Sciatic nerve (tissue), 2 donors: ENCODE measurements around the gene R3HDM1. TPM values are rescaled to one million over a fixed set of nuclear protein-coding genes. Genes with fewer than 3 reads are reported as not detected.

ENCODE experiments used
- ATAC-seq: fragments of 200-7000 bp; cut with Tn5 transposase; one replicate; pipeline ENCODE4 v1.9.1; 2020; ENCODE audit warnings: mild to moderate bottlenecking, moderate library complexity
- DNase-seq: peaks from one replicate; pipeline ENCODE4 v3.0.0-alpha.2; 2020; ENCODE audit warnings: low spot score
- intact Hi-C: fragments of 100-400 bp; cut with DNase I; formaldehyde crosslinking; loops from one replicate; pipeline ENCODE4 v1.14.2; 2022
- microRNA-seq: library from miRNA; unstranded; fragments of <30 nt; microRNA quantifications from one replicate; pipeline ENCODE4 v1.2.0, GENCODE V29; 2020
- total RNA-seq: library from RNA; stranded (reverse); fragmentation: NEBNext Ultra II Directional; extraction: Animal tissue kit (Norgen Biotek cat#: 25700); gene quantifications from one replicate; pipeline ENCODE4 v1.2.1, GENCODE V29; 2021
- donor health status: DM: no; HTN: no; CAD: no.
- donor health status: DM: no; HTN: no; CAD: no.

The R3HDM1 gene
- total RNA-seq, 1 donor from 2014 or later: 32.5 TPM

GRCh38 chr2:135745545-135745944, 214.3 kb downstream of the R3HDM1 start:
- intact Hi-C loops: no loop called here
- ATAC-seq (no peak), DNase-seq (no peak)

DNA sequence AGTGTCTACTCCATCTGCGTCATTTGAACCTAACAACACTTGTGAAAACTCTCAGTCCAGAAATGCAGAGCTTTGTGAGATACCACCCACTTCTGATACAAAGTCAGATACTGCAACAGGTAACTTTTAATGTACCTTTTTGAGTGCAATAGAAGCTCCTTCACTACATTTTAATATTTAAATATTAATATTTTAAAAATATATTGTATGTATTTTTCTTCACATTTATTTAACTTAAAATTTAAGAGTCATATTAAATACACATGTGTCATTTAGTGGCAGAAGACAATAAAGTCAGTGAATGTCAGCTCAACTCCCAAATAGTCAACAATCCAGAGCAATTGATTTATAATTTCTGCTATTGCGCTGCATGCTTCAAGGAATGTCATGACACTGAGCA, 224.3 kb downstream of the R3HDM1 start:
- ATAC-seq (no peak), DNase-seq (no peak)
- intact Hi-C loops: no loop called here

DNA sequence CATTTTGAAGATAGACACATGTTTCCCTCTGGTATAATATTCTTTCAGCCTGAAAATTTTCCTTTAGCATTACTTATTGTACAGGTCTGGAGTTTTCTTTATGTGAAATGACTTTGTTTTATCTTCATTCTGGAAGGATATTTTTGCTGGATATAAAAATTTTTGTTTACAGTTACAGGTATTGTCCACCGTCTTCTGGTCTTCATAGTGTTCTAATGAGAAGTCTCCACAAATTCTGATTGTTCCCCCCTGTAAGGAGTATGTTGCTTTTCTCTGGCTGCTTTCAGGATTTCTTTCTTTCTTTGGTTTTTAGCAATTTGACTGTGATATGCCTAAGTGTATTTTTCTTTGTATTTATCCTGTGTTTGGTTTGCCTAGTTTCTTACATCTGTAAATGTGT, 225.4 kb downstream of the R3HDM1 start:
- DNase-seq (no peak), ATAC-seq (no peak)
- intact Hi-C loops: no loop called here

- intact Hi-C loops: no loop called here
- DNase-seq (no peak), ATAC-seq (no peak)
These were observed 230.7 kb downstream of the R3HDM1 start for GRCh38 chr2:135762022-135762421.

DNA sequence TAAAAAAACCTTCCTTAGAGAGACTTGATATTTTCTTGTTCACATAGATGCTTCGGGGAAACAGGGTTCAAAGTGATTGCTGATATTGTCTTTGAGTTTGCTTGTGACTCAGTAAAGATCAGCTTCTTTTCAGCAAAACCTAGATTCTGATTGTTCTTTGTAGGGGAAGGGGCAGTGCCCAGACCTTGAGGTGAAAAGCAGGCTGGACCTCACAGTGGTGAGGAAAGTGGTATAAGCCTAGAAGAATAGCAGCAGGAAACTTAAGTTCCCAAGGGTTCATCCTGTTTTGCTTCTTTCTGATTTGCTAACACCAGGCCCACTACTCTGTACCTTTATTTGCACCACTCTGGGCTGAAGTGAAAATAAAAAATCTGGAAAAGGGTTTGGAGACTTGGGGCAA, 231.2 kb downstream of the R3HDM1 start:
- intact Hi-C loops: no loop called here
- ATAC-seq (no peak), DNase-seq (no peak)

DNA sequence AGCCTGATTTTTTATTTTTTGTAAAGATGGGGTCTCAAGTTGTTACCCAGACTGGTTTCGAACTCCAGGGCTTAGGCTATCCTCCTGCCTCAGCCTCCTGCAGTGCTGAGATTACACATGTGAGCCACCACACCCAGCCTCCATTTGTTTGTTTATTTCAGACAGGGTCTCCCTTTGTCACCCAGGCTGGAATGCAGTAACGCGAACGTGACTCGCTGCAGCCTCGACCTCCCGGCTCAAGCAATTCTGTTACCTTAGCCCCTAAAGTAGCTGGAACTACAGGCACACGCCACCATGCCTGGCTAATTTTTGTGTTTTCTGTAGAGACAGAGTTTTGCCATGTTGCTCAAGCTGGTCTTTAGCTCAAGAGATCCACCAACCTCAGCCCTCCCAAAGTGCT, 237.6 kb downstream of the R3HDM1 start:
- DNase-seq (no peak), ATAC-seq (no peak)
- intact Hi-C loops: loop anchor here (1.0 kb wide), 1 partner anchor 19 kb away; no protein-coding TSS in a partner anchor

DNA sequence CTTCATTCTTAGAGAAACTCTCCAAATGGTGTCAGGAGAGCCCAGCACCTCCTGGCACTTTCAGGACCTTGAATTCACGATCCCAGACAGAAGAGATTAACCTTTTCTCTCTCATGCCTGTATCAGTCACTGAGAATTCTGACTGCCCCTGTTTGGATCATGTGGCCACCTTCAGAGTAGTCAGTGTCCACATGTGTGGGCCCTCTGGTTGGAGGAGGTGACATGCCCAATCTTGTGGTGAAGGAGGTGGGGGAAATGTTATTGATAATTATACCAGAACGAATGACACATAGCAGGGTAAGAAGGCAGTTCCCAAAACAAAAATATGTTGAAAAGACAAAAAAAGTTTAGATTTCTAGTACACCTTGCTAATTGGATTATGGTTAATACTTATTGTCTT, 242.0 kb downstream of the R3HDM1 start:
- intact Hi-C loops: no loop called here
- no peak for DNase-seq
- ATAC-seq: no peak

DNA sequence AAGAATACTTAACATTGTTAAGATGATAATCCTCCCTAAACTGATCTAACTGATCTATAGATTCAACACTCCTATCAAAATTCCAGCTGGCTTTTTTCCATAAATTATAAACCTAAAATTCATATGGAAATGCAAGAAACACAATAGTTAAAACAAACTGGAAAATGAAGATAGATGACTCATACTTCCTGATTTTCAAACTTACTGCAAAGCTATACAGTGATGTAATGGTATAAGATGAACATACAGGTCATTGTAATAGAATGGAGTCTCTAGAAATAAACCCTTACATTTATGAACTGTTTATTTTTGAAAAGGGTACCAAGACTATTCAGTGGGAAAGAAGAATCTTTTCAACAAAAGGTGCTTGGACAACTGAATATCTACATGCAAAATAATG, 242.6 kb downstream of the R3HDM1 start:
- no peak for DNase-seq
- intact Hi-C loops: no loop called here
- ATAC-seq: no peak

Small RNA genes within 50 kb of the gene (microRNA-seq; reads per million reads assigned to microRNA genes)
- 29.7 reads per million, percentile 39 among the genes with 10 or more reads in this experiment for gene MIR128-1

Other genes starting within 250 kb of the R3HDM1 start
- 9.5 TPM for gene ZRANB3, start 266 bp upstream of the R3HDM1 start, total RNA-seq
- 122 TPM for gene UBXN4, start 210.4 kb downstream of the R3HDM1 start, total RNA-seq